HL-60/S4 treated with phorbol 12-myristate 13-acetate at 8.2 ng/mL for 4 days and 3 days (cell line): ENCODE data around the gene SRGAP1.
"Not testable (repeated sequence)": the region's sequence is repeated elsewhere in the genome, so short reads cannot be mapped to it uniquely, and the experiment has no call there.

Source experiments
- in situ Hi-C: fragments of 300-500 bp; cut with MboI; formaldehyde crosslinking; loops from 2 replicates; pipeline ENCODE4 v1.15.0; 2022; ENCODE audit warnings: low sequenced_read_pairs

The SRGAP1 gene

GRCh38 chr12:64186789-64187188 is 342.3 kb downstream of the SRGAP1 start:
- in situ Hi-C loops = no loop called here

DNA sequence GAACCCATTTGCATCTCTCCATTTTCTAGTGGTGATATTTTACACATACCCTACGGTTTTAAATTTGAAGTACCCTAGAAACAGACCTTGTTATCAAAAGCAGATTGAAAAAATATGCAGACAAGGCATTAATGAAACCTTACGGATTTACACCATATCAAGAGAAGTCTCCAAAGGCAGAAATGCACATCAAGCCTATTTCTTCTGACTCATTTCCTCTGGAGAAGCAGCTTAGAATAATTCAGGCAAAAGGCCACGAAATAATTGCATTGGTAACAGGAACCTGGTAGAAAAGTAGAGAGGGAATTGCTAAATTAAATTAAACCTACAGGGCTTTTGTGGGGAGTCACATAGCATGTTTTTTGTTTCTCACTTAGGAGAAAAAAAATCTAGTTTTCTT is 342.9 kb downstream of the SRGAP1 start:
- in situ Hi-C loops = no loop called here

DNA sequence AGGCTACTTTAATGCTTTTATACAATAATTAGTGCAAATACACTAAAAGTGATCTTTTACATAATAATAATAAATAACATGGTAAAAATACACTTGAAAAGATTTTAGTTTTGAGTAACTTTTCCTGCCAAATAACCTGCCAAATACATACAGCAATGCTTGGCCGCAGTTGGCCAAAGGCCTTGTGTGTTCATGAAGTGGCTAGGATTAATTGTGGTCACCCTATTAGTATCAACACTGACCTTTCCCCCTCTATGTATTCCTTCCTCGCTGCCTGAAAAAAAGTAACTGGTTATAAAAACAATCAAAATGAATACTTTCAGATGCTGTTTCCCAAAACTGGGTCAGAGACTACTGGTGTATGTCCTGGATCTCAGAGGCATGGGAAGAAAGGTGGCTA is 343.3 kb downstream of the SRGAP1 start:
- in situ Hi-C loops = no loop called here

GRCh38 chr12:64189530-64189929 is 345.0 kb downstream of the SRGAP1 start:
- in situ Hi-C loops = no loop called here

- in situ Hi-C loops = no loop called here
Observed at GRCh38 chr12:64190140-64190539, 345.6 kb downstream of the SRGAP1 start.

DNA sequence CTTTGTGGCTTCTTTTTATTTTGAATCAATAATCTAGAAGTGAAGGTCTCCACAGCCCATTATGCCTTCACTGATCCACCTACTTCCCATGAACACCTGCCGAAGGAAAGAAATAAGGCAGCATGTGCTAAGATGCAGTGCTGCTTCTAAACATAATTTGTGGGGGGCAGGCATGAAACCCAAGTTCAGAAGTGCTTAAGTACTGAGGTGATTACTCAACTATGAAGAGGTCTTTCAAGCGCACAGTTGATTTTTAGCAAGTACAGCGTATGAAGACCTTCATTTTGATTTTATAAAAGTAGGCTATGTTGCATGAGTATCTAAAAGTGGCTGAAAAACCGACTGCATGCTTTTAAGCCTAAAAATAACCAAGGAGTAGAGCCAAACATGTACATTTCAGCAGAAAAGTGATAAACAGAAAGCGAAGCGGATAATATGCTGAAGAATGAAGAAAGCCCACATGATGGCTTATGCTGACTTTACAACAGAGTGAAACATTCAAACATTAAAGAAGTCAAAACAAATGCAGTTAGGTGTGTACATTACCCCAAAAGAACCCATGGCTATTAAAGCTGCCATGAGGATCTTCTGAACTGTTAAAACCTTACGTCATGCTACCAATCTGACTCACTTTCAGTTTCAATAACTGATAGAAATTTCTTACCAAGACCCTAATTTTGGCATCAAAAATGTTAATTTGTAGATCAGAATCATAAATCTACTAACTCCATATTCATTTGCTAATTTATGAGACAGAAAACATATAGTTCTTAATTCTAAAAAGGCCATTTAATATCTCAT is 348.3 kb downstream of the SRGAP1 start:
- in situ Hi-C loops = no loop called here

DNA sequence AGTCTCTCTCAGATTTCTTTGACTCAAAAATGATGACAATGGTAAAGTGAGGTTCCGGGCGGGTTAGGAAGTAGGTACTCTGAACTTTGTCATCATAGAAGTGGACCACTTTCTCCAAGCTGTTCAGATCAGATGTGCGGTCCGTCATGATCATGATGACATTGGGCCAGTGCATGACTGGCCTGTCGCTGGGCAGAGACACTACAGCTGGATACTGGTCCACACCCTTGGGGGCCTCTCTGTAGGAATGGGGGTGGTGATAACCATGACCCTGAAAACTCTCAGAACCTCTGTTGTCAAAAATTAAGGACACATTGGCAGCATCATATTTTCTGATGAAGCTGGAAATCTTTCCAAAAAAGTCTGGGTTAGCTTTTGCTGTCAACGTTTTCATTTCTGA is 349.4 kb downstream of the SRGAP1 start:
- in situ Hi-C loops = no loop called here

DNA sequence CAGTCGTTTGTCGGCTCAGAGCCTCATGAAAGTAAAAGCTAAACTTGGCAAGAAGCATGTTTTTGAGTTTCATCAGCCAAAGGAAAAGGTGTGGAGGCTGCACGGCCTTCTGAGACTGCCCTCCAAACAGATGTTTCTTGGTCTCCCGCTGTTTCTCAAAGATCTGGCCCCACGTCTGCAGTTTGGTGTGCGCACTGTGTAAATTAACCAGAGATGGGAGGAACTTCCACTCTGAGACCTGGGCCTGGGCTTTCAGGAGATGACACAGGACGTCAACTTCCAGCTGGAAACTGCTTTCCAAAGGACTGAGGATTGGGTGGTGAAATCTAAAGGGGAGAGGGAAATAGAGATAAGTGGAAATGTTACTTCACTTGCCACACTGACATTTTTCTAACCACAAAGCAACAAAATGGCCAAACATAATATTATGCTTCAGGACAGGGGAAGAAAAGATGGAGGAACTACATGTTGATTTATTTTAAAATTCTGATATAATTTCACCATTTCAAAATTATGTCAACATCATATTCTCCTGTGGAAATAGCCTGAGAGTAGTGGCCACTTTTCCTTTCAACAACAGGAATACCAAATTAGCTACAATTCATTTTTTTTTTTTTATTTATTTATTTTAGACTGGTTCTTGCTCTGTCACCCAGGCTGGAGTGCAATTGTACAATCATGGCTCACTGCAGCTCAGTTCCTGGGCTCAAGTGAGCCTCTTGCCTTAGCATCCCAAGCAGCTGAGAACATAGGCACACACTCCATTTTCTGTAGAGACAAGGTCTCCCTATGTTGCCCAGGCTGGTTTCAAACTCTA is 350.0 kb downstream of the SRGAP1 start:
- in situ Hi-C loops = no loop called here

DNA sequence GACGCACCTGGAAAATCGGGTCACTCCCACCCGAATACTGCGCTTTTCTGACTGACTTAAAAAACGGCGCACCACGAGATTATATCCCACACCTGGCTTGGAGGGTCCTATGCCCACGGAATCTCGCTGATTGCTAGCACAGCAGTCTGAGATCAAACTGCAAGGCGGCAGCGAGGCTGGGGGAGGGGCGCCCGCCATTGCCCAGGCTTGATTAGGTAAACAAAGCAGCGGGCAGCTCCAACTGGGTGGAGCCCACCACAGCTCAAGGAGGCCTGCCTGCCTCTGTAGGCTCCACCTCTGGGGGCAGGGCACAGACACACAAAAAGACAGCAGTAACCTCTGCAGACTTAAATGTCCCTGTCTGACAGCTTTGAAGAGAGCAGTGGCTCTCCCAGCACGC is 351.3 kb downstream of the SRGAP1 start:
- in situ Hi-C loops = not testable (repeated sequence)

GRCh38 chr12:64203036-64203435 is 358.5 kb downstream of the SRGAP1 start:
- in situ Hi-C loops = no loop called here

DNA sequence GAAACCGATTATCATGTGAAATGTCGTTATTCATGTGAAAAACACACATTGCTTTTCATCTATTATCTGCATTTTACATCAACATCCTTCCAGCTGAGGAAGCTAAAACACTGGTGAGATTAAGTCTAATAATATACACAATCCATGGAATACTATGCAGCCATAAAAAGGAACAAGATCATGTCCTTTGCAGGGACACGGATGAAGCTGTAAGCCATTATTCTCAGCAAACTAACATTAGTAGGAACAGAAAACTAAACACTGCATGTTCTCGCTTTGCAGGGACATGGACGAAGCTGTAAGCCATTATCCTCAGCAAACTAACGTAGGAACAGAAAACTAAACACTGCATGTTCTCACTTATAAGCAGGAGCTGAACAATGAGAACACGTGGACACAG is 359.3 kb downstream of the SRGAP1 start:
- in situ Hi-C loops = no loop called here

GRCh38 chr12:64205542-64205941 is 361.0 kb downstream of the SRGAP1 start:
- in situ Hi-C loops = no loop called here

GRCh38 chr12:64207453-64207852 is 363.0 kb downstream of the SRGAP1 start:
- in situ Hi-C loops = no loop called here
